ENCODE data around the gene RUNDC1. TPM values are rescaled to one million over a fixed set of nuclear protein-coding genes. Genes with fewer than 3 reads are reported as not detected.

RUNDC1 gene
- total RNA-seq, 2 donors from 2014 or later, result 26.7 to 28.5 TPM

- whole genome bisulfite sequencing, result 67% methylated on average over 19 of the region's 19 CpGs
- H3K27me3 ChIP-seq (replicated peaks; ENCODE audit: insufficient read depth), result no peaks in the 10 kb centered on the region
Measured at GRCh38 chr17:43018008-43018853, 37.9 kb downstream of the RUNDC1 start.

GRCh38 chr17:43018932-43019331 is 38.6 kb downstream of the RUNDC1 start:
- no peaks in the 10 kb centered on the region for H3K9me3 ChIP-seq
- H3K4me3 ChIP-seq, result no peak overlapping the region
- 61% methylated on average over 4 of the region's 4 CpGs for WGBS
- peaks cover 5% of the 10 kb centered on the region for H3K4me1 ChIP-seq (replicated peaks)
- intact Hi-C loops (cut with DNase I), result no loop called here
- no peaks in the 10 kb centered on the region for H3K36me3 ChIP-seq
- TF ChIP-seq POLR2A (IDR thresholded peaks at IDR 0.05) (no peak), POLR2AphosphoS5 (IDR thresholded peaks at IDR 0.05) (no peak), CTCF (IDR thresholded peaks at IDR 0.05) (no peak)
- H3K27ac ChIP-seq, result no peak overlapping the region
- H3K27me3 ChIP-seq (replicated peaks; ENCODE audit: insufficient read depth), result no peaks in the 10 kb centered on the region
- DNase-seq (ENCODE audit: low spot score), result no peak

More at GRCh38 chr17:43018008-43018853, 37.9 kb downstream of the RUNDC1 start:
- TF ChIP-seq POLR2AphosphoS5 (IDR thresholded peaks at IDR 0.05) (no peak), POLR2A (IDR thresholded peaks at IDR 0.05) (no peak), CTCF (IDR thresholded peaks at IDR 0.05) (no peak)
- intact Hi-C loops (cut with DNase I), result no loop called here
- H3K27ac ChIP-seq, result no peak overlapping the region
- H3K4me1 ChIP-seq (replicated peaks), result peaks cover 5% of the 10 kb centered on the region
- H3K9me3 ChIP-seq, result no peaks in the 10 kb centered on the region
- no peaks in the 10 kb centered on the region for H3K36me3 ChIP-seq
- DNase-seq (ENCODE audit: low spot score), result no peak
- H3K4me3 ChIP-seq, result no peak overlapping the region

GRCh38 chr17:43019418-43019817 is 39.1 kb downstream of the RUNDC1 start:
- no peak overlapping the region for H3K4me3 ChIP-seq
- TF ChIP-seq CTCF (IDR thresholded peaks at IDR 0.05), result no peak
- no peak for TF ChIP-seq POLR2AphosphoS5 (IDR thresholded peaks at IDR 0.05)
- no peak for TF ChIP-seq POLR2A (IDR thresholded peaks at IDR 0.05)
- H3K27ac ChIP-seq, result peak overlapping the region; percentile 2 to 26
- intact Hi-C loops (cut with DNase I), result no loop called here
- H3K9me3 ChIP-seq, result no peaks in the 10 kb centered on the region
- DNase-seq (ENCODE audit: low spot score), result no peak
- peaks cover 5% of the 10 kb centered on the region for H3K4me1 ChIP-seq (replicated peaks)
- H3K36me3 ChIP-seq, result no peaks in the 10 kb centered on the region
- no peaks in the 10 kb centered on the region for H3K27me3 ChIP-seq (replicated peaks; ENCODE audit: insufficient read depth)
- WGBS, result 57% methylated on average over 7 of the region's 7 CpGs

GRCh38 chr17:43020030-43020621 is 39.8 kb downstream of the RUNDC1 start:
- Histone ChIP-seq H3K27ac (peak overlapping the region; percentile 2 to 26), H3K36me3 (no peaks in the 10 kb centered on the region), H3K4me1 (replicated peaks) (peaks cover 5% of the 10 kb centered on the region), H3K9me3 (no peaks in the 10 kb centered on the region), H3K4me3 (no peak overlapping the region), H3K27me3 (replicated peaks; ENCODE audit: insufficient read depth) (no peaks in the 10 kb centered on the region)
- intact Hi-C loops (cut with DNase I), result loop anchor here (5.0 kb wide), 1 partner anchor 107 kb away; the partner anchor contains the start of gene BRCA1
- 66% methylated on average over 6 of the region's 6 CpGs for WGBS
- no peak for DNase-seq (ENCODE audit: low spot score)
- TF ChIP-seq POLR2AphosphoS5 (IDR thresholded peaks at IDR 0.05), result no peak
- TF ChIP-seq CTCF (IDR thresholded peaks at IDR 0.05), result no peak
- no peak for TF ChIP-seq POLR2A (IDR thresholded peaks at IDR 0.05)
